GM19463 (cell line): ENCODE results near the gene GNPAT.

Experiments
- ATAC-seq: cut with Tn5 transposase; IDR thresholded peaks from one replicate; pipeline ENCODE4 v1.9.1; 2021; ENCODE audit warnings: mild to moderate bottlenecking, moderate library complexity; ENCODE audit not compliant: unreplicated experiment

Gene GNPAT

GRCh38 chr1:231213831-231214573 lies 27.0 kb upstream of the GNPAT start:
- ATAC-seq = no peak

GRCh38 chr1:231214918-231215680 lies 25.9 kb upstream of the GNPAT start:
- ATAC-seq = peak; percentile 29

GRCh38 chr1:231215681-231216385 lies 25.2 kb upstream of the GNPAT start:
- peak; percentile 6 for ATAC-seq

- no peak for ATAC-seq
Observed at GRCh38 chr1:231216498-231216897, 24.5 kb upstream of the GNPAT start.

- no peak for ATAC-seq
Observed at GRCh38 chr1:231217056-231217455, 24.0 kb upstream of the GNPAT start.

DNA sequence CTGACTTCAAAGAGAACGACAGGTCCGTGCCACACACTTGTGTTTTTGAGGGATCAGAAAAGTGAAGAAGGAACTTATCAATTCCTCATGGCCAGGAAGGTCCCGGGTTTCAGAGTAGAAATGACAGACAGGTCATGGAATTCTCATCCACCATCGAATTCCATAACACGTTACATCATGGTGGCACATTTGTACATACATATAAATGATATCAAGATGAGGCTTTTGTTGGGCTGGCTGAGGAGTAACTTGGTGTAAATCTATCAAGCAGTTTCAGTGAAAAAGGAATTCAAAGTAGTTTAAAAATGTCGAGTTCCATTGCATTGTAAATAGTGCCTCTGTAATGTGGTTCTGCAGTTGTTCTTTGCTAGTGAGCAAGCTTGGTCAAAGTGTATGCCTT lies 22.9 kb upstream of the GNPAT start:
- no peak for ATAC-seq

DNA sequence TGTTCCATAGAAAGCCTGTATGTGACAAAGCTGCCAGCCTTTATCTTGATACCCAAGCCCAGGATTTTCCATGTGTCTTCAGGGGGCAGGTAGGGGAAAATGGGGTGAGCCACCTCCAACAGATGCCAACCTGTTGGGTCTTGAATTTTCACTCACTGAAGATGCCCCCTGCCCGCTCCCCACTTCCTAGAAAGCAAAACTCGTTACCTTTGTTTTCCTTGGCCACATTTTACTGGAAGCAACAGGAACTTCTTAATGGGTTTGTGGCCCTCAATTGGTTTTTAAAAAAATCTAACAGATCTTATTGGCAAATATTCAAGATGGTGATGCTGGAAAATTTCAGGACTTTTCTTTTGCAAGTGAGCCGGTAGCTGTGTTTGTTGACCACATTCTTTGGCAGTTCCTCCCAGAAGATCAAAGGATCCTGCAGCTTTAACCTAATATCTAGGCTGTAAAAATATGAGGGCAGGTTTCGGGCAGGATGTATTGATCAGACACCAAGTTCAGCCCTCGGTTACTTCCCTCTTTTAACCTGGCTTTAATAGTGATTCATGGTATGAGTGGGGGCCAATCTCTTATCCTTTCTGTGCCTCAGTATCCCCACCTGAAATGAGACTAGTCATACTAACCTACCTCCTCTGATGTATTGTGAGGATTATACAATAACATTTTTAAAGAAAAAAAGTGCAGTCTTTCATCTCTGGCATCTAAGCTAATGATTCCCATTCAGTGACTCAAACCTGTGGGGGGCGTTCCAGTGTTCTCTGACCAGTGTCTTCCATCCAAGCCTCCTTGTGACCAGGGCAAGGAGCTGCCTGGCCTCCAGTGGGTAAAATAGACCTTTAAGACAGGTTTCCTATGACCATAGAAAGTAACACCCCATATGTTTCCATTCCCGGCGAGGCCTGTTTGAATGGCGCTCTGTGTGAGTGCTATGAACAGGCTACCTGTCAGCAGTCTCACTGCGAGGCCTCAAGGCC lies 21.3 kb upstream of the GNPAT start:
- ATAC-seq = no peak

GRCh38 chr1:231220801-231221200 lies 20.2 kb upstream of the GNPAT start:
- no peak for ATAC-seq

GRCh38 chr1:231226156-231226555 lies 14.9 kb upstream of the GNPAT start:
- ATAC-seq = no peak

GRCh38 chr1:231231511-231231910 lies 9.5 kb upstream of the GNPAT start:
- ATAC-seq = no peak

GRCh38 chr1:231232870-231233734 lies 7.9 kb upstream of the GNPAT start:
- ATAC-seq = no peak

GRCh38 chr1:231233735-231234417 lies 7.1 kb upstream of the GNPAT start:
- ATAC-seq = no peak

DNA sequence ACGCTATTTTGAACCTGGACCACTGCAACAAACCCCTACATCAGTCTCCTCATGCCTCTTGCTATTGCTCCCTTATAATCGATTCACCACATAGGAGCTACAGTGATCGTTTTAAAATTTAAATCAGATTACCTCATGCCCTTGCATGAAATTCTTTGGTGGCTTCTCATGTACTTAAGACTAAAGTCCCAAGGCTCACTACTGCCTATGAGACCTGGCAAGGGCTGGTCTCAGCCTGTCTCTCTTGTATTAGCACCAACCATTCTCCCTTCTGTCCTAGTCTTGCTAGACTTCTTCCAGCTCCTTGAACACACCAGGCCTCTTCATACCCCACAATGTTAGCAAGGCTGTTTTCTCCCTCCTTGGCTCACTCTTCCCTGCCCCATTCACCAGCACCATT lies 6.5 kb upstream of the GNPAT start:
- ATAC-seq = no peak

DNA sequence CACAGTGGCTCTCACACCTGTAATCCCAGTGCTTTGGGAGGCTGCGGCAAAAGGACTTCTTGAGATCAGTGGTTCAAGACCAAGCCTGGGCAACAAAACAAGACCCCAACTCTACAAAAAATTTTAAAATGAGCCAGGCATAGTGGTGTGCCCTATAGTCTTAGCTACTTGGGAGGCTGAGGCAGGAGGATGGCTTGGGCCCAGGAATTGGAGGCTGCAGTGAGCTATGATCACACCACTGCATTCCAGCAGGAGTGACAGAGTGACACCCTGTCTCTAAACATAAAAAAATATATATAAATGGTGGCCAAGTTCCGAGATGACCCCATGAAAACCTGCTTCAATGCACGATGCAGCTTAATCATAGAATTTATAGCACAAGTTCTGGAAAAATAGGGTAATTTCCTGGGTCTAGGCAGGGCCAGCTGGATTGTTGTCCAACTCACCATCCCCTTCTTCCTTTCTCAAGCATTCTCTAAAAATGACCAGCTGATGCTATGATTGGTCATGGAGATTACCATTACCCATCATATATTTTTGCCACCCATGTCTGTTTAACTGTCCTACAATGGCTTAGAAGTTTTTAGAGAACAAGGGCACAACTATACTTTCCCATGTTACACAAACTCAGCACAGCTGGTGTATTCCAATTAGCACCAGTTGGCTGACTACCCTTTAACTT lies 5.3 kb upstream of the GNPAT start:
- ATAC-seq = no peak

GRCh38 chr1:231236208-231236591 lies 4.8 kb upstream of the GNPAT start:
- ATAC-seq = no peak

DNA sequence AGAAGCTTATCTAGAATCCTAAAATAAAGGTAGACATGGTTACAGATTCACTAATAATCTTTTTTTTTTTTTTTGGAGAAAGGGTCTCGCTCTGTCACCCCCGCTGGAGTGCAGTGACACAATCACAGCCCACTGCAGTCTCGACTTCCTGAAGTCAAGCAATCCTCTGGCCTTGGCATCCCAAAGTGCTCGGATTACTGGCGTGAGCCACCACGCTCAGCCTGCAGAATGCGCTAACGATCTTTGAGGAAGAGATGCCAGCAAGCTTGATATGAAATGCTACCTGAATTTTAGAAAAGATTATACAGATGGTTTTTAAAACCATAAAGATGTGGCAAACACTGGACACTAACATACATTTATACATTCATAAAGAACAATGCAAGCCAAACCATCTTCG lies 4.1 kb upstream of the GNPAT start:
- ATAC-seq = no peak

DNA sequence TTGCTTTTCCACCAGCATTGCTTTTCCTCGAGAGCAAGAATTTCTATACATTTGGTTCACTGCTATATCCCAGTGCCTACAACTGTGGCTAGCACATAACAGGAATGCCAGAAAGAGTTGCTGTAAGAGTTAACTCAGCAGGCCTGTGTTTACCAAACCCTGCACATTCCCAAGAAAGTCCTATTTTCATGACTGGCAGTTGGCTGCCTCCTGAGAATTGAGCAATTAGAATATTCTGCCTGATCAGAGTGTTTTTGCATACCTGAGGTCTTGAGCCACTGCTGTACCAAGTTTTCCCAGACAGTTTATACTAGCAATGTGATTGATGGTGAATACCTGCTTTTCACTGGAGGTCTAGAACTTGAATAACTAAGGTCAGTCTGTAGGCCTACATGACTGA lies 2.7 kb upstream of the GNPAT start:
- ATAC-seq = no peak

DNA sequence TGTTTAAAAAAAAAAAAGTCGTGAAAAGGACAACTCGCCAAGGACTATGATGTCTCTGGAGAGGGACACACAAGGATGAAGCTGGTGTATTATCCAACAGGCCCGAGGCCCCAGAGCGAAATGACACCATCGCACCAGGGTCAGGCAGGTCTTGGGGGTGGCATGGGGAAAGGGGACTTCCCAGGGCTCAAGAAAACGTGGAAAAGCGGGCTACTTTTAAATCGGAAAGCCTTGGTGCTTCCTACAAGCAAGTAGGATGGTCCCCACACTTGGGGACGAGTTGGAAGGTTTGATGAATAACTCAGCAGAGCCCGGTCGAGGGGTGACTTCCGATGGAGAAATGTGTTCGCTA lies 505 bp upstream of the GNPAT start:
- ATAC-seq = no peak

DNA sequence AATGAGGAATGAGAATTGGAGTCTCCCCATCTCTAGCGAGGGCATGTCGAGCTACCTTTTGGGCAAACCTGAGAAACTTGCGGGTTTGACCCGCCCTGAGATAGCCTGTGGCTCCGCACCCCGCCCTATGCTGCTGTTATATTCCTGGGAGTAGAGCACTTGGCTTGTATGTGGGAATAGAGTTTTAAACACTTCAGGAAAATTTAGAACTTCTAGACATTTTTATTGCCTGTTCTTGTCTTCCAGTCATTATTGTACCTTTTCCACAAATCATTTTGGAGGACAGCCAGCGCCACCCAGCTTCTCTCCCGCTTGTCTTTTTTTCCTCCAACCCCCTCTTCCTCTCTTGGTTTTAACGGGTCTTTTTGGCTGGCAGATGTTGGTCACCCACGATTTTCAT lies 738 bp downstream of the GNPAT start:
- peak; percentile 22 for ATAC-seq
